Stromal cell of bone marrow (primary cell): ENCODE data around the gene FOSL1.

Source experiments
- DNase-seq: peaks from one replicate; pipeline ENCODE4 v3.0.0-alpha.2; 2012; ENCODE audit warnings: low read depth

Gene FOSL1

DNA sequence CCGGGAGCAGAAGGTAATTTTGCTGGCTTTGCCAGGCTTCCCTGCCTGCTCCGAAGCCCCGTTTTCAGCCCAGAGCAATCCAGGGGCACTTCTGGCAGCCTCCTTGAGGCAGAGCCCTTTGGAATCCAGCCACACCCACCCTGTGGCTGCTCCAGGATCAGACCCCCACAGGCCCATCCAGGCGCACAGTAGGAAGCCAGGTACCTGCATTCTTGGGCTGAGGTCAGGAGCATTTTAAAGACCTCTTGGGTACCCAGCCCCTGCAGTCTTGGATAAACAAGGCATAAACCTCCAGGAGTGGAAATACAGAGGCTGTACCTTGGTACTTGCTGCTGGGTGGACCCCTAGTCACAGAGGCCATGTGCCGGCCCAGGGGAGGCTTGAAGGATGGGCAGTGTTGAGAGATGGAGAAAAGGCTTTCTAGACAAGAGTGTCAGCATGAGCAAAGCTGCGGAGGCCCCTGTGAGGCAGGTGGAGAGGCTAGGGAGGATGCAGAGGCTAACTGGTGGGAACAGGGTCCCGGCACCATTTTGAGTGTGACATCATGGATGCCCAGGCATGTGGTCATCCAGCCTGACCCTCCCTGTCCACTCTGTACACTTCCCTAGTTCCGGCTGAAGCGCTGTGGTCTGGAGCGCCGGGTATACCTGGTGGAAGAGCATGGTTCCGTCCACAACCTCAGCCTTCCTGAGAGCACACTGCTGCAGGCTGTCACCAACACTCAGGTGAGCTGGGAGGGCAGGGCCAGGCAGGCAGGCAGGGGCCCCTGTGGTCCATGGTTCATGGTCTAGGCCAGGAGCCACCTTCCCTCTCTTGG lies 36.1 kb downstream of the FOSL1 start:
- no peak for DNase-seq

- no peak for DNase-seq
Measured at GRCh38 chr11:65862941-65863888, 37.0 kb downstream of the FOSL1 start.

DNA sequence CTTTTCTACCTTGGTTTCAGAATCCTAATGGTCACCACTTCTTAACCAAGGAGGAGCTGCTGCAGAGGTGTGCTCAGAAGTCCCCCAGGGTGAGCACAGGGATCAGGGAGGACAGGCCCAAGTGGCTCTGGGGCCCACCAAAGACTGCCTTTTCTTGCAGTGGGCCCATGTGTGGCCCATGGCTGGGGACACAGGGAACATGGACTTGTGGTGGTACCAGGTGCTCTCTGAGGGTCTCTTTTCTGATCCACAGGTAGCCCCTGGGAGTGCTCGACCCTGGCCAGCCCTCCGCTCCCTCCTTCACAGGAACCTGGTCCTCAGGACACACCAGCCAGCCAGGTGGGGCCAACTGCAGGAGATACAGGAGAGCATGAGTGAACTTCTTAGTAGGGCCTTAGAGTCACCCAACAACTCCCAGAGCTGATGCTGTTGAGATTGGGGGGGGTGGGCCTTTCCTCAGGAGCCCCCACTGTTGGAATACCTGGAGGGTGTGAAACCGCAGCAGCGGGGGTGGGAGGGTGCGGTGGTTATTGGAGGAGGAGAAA lies 37.9 kb downstream of the FOSL1 start:
- no peak for DNase-seq

DNA sequence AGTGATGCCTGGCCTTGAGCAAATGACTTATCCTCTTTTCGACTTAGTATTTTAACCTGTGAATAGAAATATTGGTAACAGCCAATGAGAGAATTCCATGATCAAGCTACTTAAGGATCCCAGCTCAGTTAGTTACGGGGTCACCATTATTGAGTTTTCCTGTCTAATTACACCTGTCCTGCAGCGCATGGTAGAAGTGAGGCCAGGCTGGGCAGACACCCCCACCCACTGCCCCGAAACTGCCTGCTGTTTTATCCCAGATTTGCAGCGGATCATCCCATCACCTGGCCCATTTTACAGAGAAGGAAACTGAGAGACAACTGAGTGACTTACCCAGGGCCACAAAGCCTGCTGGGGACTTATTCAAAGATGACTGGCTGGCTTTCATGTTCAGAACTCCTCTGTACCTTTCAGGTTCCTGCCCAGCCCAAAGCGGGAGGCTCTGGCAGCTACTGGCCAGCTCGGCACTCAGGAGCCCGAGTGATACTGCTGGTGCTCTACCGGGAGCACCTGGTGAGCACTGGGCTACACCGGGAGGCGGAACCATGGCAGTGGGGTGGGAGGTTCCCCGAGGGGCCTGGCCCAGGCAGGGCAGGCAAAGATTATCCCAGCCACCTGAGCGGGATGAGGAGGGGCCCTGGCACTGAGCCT lies 38.5 kb downstream of the FOSL1 start:
- no peak for DNase-seq

GRCh38 chr11:65861165-65861505 lies 39.1 kb downstream of the FOSL1 start:
- no peak for DNase-seq

DNA sequence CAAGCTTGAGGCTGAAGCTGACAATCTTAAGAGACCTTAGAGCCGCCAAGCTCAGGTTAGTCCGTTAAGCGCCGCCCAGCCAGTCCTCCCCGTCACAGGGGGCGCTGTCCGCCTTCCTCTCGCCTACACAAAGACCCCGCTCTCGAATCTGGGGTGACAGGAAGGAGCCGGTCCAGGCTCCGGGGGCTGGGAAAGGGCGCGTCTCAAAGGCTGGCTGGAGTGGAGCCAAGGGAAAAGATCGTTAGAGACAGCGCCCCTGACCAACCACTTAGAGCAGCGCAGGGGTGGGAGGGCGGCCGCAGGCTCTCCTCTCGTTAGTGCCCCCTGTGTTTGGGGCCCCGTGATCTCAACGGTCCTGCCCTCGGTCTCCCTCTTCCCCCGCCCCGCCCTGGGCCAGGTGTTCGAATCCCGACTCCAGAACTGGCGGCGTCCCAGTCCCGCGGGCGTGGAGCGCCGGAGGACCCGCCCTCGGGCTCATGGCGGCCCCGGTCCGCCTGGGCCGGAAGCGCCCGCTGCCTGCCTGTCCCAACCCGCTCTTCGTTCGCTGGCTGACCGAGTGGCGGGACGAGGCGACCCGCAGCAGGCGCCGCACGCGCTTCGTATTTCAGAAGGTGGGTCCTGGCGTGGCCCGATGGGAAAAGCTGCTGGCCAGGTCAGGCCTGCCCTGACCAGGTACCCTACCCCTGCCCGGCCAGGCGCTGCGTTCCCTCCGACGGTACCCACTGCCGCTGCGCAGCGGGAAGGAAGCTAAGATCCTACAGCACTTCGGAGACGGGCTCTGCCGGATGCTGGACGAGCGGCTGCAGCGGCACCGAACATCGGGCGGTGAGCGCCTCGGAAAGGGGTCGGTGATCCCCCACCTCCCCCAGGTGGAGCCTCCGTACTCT lies 39.7 kb downstream of the FOSL1 start, which contains the start of gene MUS81:
Gene MUS81, plus strand, starts transcription at position 156 of the 887 bp plus-strand sequence. Its CDS starts 321 bp downstream, at position 477.
- peak; percentile 93 for DNase-seq

- DNase-seq = no peak
Measured at GRCh38 chr11:65859812-65860277, 40.3 kb downstream of the FOSL1 start.

GRCh38 chr11:65859095-65859811 lies 40.9 kb downstream of the FOSL1 start:
- peak; percentile 96 for DNase-seq

- DNase-seq = no peak
Measured at GRCh38 chr11:65858681-65859087, 41.5 kb downstream of the FOSL1 start.

- DNase-seq = peak; percentile 97
Measured at GRCh38 chr11:65857853-65858680, 42.1 kb downstream of the FOSL1 start, which contains the start of gene CFL1. CFL1 (minus strand) TSS chr11:65858180; CDS start chr11:65858099, 81 bp downstream.

- no peak for DNase-seq
Measured at GRCh38 chr11:65857500-65857852, 42.7 kb downstream of the FOSL1 start.

- DNase-seq = no peak
Measured at GRCh38 chr11:65856689-65857499, 43.3 kb downstream of the FOSL1 start.

- DNase-seq = no peak
Measured at GRCh38 chr11:65855927-65856363, 44.2 kb downstream of the FOSL1 start.

DNA sequence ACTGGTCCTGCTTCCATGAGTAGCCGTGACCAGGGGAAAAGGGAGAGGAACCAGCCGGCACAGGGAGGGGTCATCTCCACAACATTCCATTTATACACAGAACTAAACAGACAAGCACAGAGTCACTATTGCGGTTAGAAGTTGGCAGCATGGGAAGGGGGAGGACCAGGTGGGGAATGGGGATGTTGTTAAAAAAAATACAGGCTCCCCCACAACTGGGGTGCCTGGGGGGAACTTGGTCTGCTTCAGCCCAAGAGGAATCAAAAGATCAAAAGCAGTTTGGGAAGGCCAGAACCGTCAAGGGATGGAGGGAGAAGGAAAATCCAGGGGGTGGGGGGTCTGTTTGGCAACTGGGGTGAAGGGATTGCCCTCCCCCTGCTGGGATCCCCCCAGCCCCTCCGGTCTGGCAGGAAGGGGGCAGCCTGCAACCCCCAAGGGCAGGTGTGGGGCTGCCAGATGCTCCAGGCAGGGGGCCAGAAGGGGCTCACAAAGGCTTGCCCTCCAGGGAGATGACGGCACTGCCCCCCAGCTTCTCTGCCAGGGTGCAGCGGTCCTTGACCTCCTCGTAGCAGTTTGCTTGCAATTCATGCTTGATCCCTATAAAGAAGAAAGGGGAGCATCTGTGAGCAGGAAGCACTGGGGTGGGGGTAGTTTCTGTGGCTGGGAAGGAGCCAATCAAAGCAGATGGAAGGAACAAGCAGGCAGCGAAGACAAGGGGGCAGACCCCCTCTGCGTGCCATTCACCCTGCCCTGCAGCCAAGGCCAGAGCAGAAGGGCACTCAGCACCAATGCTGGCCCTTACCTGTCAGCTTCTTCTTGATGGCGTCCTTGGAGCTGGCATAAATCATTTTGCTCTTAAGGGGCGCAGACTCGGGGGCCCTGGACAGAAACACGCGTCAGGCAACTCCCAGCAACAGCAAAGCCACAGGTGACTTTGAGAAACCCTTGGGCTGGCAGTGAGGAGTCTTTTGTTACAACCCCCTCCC lies 45.0 kb downstream of the FOSL1 start:
- no peak for DNase-seq

DNA sequence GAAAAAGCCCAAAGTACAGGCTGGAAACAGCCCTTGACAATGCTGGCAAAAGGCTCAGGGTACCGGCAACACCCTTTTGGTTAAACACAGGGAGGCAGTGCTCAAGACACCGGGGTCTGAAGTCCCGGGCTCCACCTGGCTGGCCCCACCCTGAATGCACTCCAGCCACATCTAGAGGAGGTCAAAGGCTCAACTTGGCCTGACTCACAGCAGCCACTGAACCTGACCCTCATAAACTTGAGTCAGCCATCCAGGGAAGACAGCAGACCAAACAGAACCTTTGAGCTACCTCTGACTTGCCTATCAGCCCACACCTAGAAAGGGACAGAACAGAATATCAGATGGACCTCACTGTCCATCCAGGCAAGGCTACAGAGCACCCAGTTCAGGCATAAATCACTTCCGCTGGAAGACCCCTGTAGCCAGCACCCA lies 46.0 kb downstream of the FOSL1 start:
- DNase-seq = no peak

- no peak for DNase-seq
Measured at GRCh38 chr11:65853246-65853979, 46.8 kb downstream of the FOSL1 start.
